B cell (primary cell): ENCODE results near the gene TRIM66.

ENCODE experiments used
- CTCF ChIP-seq: fragments of 200-600 bp; IDR thresholded peaks from one replicate; pipeline ENCODE4 v1.8.0; 2022; ENCODE audit warnings: antibody characterized with exemption, mild to moderate bottlenecking
- EZH2 ChIP-seq: IDR thresholded peaks from 2 replicates; pipeline ENCODE4 v1.6.1; 2012; ENCODE audit warnings: borderline replicate concordance, low read depth, mild to moderate bottlenecking, moderate library complexity, low read length; ENCODE audit not compliant: insufficient read depth, poor library complexity, severe bottlenecking

GRCh38 chr11:8577791-8578581 lies 104.5 kb downstream of the TRIM66 start:
- TF ChIP-seq CTCF (no peak), EZH2 (no peak)
